KMS-11 (cell line): Measurements from ENCODE around the gene FFAR1.

ENCODE experiments used
- H2AFZ ChIP-seq: fragments of 200-600 bp; sonication (generic); 2 replicates; pipeline ENCODE4 v1.6.1; 2016; ENCODE audit warnings: antibody characterized with exemption, mixed run types, low read depth
- H3K27ac ChIP-seq: fragments of 200-600 bp; sonication (generic); 2 replicates; pipeline ENCODE4 v1.6.1; 2016; ENCODE audit warnings: mild to moderate bottlenecking, mixed run types
- H3K27me3 ChIP-seq: fragments of 200-600 bp; sonication (generic); 2 replicates; pipeline ENCODE4 v1.6.1; 2017; ENCODE audit warnings: mild to moderate bottlenecking, low read depth, mixed run types, moderate library complexity; ENCODE audit not compliant: insufficient read depth
- H3K36me3 ChIP-seq: fragments of 200-600 bp; sonication (generic); 2 replicates; pipeline ENCODE4 v1.6.1; 2017; ENCODE audit warnings: mild to moderate bottlenecking, mixed run types; ENCODE audit not compliant: insufficient read depth
- H3K4me1 ChIP-seq: fragments of 200-600 bp; sonication (generic); 2 replicates; pipeline ENCODE4 v1.6.1; 2016; ENCODE audit warnings: mild to moderate bottlenecking, low read depth, mixed run types; ENCODE audit not compliant: poor library complexity, severe bottlenecking
- H3K4me2 ChIP-seq: fragments of 200-600 bp; sonication (generic); 2 replicates; pipeline ENCODE4 v1.7.0; 2016; ENCODE audit warnings: mild to moderate bottlenecking, mixed run types
- H3K4me3 ChIP-seq: fragments of 200-600 bp; sonication (generic); IDR thresholded peaks from 2 replicates; pipeline ENCODE4 v1.6.1; 2017; ENCODE audit warnings: low read depth, low read length, mixed read lengths; ENCODE audit not compliant: insufficient read depth
- H3K79me2 ChIP-seq: fragments of 200-600 bp; sonication (generic); 2 replicates; pipeline ENCODE4 v1.6.1; 2016; ENCODE audit warnings: low read depth, mixed run types; ENCODE audit not compliant: insufficient read depth
- H3K9ac ChIP-seq: fragments of 200-600 bp; sonication (generic); 2 replicates; pipeline ENCODE4 v1.6.1; 2016; ENCODE audit warnings: mild to moderate bottlenecking, mixed run types
- H4K20me1 ChIP-seq: fragments of 200-600 bp; sonication (generic); 2 replicates; pipeline ENCODE4 v1.6.1; 2016; ENCODE audit warnings: mild to moderate bottlenecking, mixed run types; ENCODE audit not compliant: insufficient read depth
- TF ChIP-seq, protein P1 (sequence below): fragments of 200-600 bp; sonication (generic); conservative IDR thresholded peaks from 2 replicates; pipeline ENCODE4 v1.6.1; 2017; ENCODE audit warnings: low read depth, mild to moderate bottlenecking, antibody characterized with exemption, low read length, moderate library complexity, mixed read lengths

The FFAR1 gene

GRCh38 chr19:35348911-35349611 lies 1.4 kb downstream of the FFAR1 start:
- Histone ChIP-seq H4K20me1 (no peaks in the 10 kb centered on the region), H2AFZ (no peak overlapping the region), H3K4me2 (no peak overlapping the region), H3K4me1 (no peaks in the 10 kb centered on the region), H3K9ac (no peak overlapping the region), H3K79me2 (no peaks in the 10 kb centered on the region), H3K27me3 (peaks cover 63% of the 10 kb centered on the region), H3K27ac (no peak overlapping the region), H3K36me3 (no peaks in the 10 kb centered on the region), H3K4me3 (no peak overlapping the region)
- TF ChIP-seq, protein P1, sequence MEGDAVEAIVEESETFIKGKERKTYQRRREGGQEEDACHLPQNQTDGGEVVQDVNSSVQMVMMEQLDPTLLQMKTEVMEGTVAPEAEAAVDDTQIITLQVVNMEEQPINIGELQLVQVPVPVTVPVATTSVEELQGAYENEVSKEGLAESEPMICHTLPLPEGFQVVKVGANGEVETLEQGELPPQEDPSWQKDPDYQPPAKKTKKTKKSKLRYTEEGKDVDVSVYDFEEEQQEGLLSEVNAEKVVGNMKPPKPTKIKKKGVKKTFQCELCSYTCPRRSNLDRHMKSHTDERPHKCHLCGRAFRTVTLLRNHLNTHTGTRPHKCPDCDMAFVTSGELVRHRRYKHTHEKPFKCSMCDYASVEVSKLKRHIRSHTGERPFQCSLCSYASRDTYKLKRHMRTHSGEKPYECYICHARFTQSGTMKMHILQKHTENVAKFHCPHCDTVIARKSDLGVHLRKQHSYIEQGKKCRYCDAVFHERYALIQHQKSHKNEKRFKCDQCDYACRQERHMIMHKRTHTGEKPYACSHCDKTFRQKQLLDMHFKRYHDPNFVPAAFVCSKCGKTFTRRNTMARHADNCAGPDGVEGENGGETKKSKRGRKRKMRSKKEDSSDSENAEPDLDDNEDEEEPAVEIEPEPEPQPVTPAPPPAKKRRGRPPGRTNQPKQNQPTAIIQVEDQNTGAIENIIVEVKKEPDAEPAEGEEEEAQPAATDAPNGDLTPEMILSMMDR, result no peak

DNA sequence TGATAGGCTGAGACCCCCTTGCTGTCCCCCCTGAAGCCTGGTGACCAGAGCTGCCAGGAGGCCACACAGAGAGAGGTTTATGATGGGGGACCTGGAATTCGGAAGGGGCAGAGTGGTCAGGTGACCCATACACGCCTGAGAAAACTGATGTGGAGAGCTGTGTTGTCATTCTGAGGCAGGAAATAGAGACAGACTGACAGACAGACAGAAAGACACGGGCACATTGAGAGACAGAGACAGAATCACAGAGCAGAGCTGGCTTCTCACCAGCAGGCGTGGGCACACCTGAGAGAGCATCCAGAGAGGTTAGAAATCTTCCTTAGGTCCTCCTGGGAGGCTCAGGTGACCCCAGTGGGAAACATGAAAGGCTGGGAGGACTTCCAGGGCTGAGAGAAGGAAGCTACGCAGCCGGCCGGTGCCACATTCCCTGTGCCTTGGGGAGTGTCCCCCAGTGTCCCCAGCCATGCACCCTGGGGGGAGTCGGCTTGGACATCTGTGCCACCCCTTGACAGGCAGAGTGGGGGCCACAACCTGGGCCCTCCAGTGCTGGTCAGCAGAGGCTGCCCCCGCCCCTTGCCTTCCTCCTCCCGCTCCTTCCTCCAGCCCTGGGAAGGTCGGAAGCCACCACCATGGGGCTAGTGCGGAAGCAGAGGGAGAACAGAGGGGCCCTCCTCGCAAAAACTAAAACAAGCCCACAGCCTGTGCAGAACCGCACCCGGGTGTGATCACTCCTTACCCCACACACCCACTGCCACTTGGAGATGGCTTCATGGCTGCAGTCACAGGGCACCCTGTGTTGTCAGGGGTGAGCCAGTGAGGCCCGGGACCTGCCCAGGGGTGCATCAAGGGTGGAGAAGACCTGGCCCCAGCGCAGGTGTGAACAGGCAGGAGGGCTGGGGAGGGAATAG lies 2.2 kb downstream of the FFAR1 start:
- Histone ChIP-seq H3K36me3 (no peaks in the 10 kb centered on the region), H3K4me2 (no peak overlapping the region), H3K27ac (no peak overlapping the region), H4K20me1 (no peaks in the 10 kb centered on the region), H3K9ac (no peak overlapping the region), H3K79me2 (no peaks in the 10 kb centered on the region), H2AFZ (no peak overlapping the region), H3K4me3 (no peak overlapping the region), H3K27me3 (peaks cover 57% of the 10 kb centered on the region), H3K4me1 (no peaks in the 10 kb centered on the region)
- TF ChIP-seq, protein P1, result no peak

GRCh38 chr19:35350591-35350990 lies 2.9 kb downstream of the FFAR1 start:
- H3K4me2 ChIP-seq, result no peak overlapping the region
- H3K36me3 ChIP-seq, result no peaks in the 10 kb centered on the region
- peaks cover 57% of the 10 kb centered on the region for H3K27me3 ChIP-seq
- H3K9ac ChIP-seq, result no peak overlapping the region
- H3K79me2 ChIP-seq, result no peaks in the 10 kb centered on the region
- no peak overlapping the region for H3K27ac ChIP-seq
- H3K4me1 ChIP-seq, result no peaks in the 10 kb centered on the region
- no peak overlapping the region for H2AFZ ChIP-seq
- TF ChIP-seq, protein P1, result no peak
- H3K4me3 ChIP-seq, result no peak overlapping the region
- H4K20me1 ChIP-seq, result no peaks in the 10 kb centered on the region

GRCh38 chr19:35351411-35352176 lies 3.9 kb downstream of the FFAR1 start:
- Histone ChIP-seq H4K20me1 (no peaks in the 10 kb centered on the region), H3K9ac (no peak overlapping the region), H2AFZ (no peak overlapping the region), H3K27me3 (peaks cover 51% of the 10 kb centered on the region), H3K79me2 (no peaks in the 10 kb centered on the region), H3K36me3 (no peaks in the 10 kb centered on the region), H3K4me1 (no peaks in the 10 kb centered on the region), H3K4me2 (no peak overlapping the region), H3K4me3 (no peak overlapping the region), H3K27ac (no peak overlapping the region)
- TF ChIP-seq, protein P1, result no peak
